ENCODE measurements around the gene TBC1D4. TPM values are rescaled to one million over a fixed set of nuclear protein-coding genes. Genes with fewer than 3 reads are reported as not detected.

Gene TBC1D4
- 13.2 to 17.6 TPM (median 16.2 TPM) in 5 replicates for total RNA-seq (2022; extraction: Qiagen RNA extraction)

GRCh38 chr13:75482070-75482819, at the start of gene TBC1D4:
TBC1D4 (minus strand) TSS chr13:75482169; CDS start chr13:75481767, 402 bp downstream.

Other genes starting within 250 kb of the TBC1D4 start
- gene COMMD6, start 55.7 kb upstream of the TBC1D4 start, total RNA-seq (2022; extraction: Qiagen RNA extraction) = 119 to 155 TPM (median 152 TPM) in 5 replicates
- 46.6 to 55.4 TPM (median 48.0 TPM) in 5 replicates for gene UCHL3, start 67.6 kb upstream of the TBC1D4 start, total RNA-seq (2022; extraction: Qiagen RNA extraction)
- gene LMO7, start 154.2 kb upstream of the TBC1D4 start, total RNA-seq (2022; extraction: Qiagen RNA extraction) = 33.8 to 45.5 TPM (median 38.8 TPM) in 5 replicates

Measured in A549 treated with CORT108297 at 1 μM for 4 hours (cell line).